Neural progenitor cell (in vitro differentiated cells): ENCODE results near the gene C11orf42. TPM values are rescaled to one million over a fixed set of nuclear protein-coding genes. Genes with fewer than 3 reads are reported as not detected.

Experiments used
- DNase-seq: peaks from one replicate; pipeline ENCODE4 v3.0.0-alpha.2; 2016; ENCODE audit warnings: low spot score
- H2AFZ ChIP-seq: fragments of 200-600 bp; sonication (generic); replicated peaks from 2 replicates; pipeline ENCODE4 v1.6.1; 2016; ENCODE audit warnings: antibody characterized with exemption
- H3F3A ChIP-seq: fragments of 200-600 bp; sonication (generic); 2 replicates; pipeline ENCODE4 v1.6.1; 2016; ENCODE audit warnings: antibody characterized with exemption, low read depth
- H3K27ac ChIP-seq: fragments of 200-600 bp; sonication (generic); 2 replicates; pipeline ENCODE4 v1.5.1; 2016; ENCODE audit warnings: mild to moderate bottlenecking
- H3K27me3 ChIP-seq: fragments of 200-600 bp; sonication (generic); 2 replicates; pipeline ENCODE4 v1.6.1; 2016; ENCODE audit warnings: mild to moderate bottlenecking, moderate library complexity
- H3K36me3 ChIP-seq: fragments of 200-600 bp; sonication (generic); 2 replicates; pipeline ENCODE4 v1.5.1; 2016
- H3K4me1 ChIP-seq: fragments of 200-600 bp; sonication (generic); 2 replicates; pipeline ENCODE4 v1.6.1; 2016; ENCODE audit warnings: mixed run types
- H3K4me2 ChIP-seq: fragments of 200-600 bp; sonication (generic); 2 replicates; pipeline ENCODE4 v1.6.1; 2016
- H3K4me3 ChIP-seq: fragments of 200-600 bp; sonication (generic); 2 replicates; pipeline ENCODE4 v1.5.1; 2016
- H3K79me2 ChIP-seq: fragments of 200-600 bp; sonication (generic); 2 replicates; pipeline ENCODE4 v1.6.1; 2016; ENCODE audit warnings: low read depth
- H3K9ac ChIP-seq: fragments of 200-600 bp; sonication (generic); 2 replicates; pipeline ENCODE4 v1.6.1; 2016
- H3K9me3 ChIP-seq: fragments of 200-600 bp; sonication (generic); 2 replicates; pipeline ENCODE4 v1.5.1; 2016; ENCODE audit warnings: low read depth
- H4K20me1 ChIP-seq: fragments of 200-600 bp; sonication (generic); 2 replicates; pipeline ENCODE4 v1.6.1; 2016; ENCODE audit warnings: low read depth
- H3K27ac Mint-ChIP-seq: 3 replicates; pipeline ENCODE4 v1.8.0; 2021; ENCODE audit warnings: mixed read lengths
- H3K27me3 Mint-ChIP-seq: 2 replicates; pipeline ENCODE4 v1.8.0; 2022; ENCODE audit warnings: low read depth, mild to moderate bottlenecking, inconsistent platforms, moderate library complexity, mixed read lengths; ENCODE audit not compliant: insufficient read depth
- H3K36me3 Mint-ChIP-seq: 3 replicates; pipeline ENCODE4 v1.8.0; 2021; ENCODE audit warnings: mixed read lengths
- H3K4me1 Mint-ChIP-seq: 3 replicates; pipeline ENCODE4 v1.8.0; 2021; ENCODE audit warnings: mixed read lengths
- H3K4me3 Mint-ChIP-seq: 3 replicates; pipeline ENCODE4 v1.8.0; 2021; ENCODE audit warnings: mild to moderate bottlenecking, moderate library complexity, mixed read lengths
- H3K9me3 Mint-ChIP-seq: 3 replicates; pipeline ENCODE4 v1.8.0; 2020; ENCODE audit warnings: mixed read lengths
- EZH2 ChIP-seq: fragments of 200-600 bp; sonication (generic); IDR thresholded peaks from 2 replicates; pipeline ENCODE4 v1.6.1; 2017; ENCODE audit warnings: antibody characterized with exemption, mild to moderate bottlenecking, moderate library complexity
- EZH2phosphoT487 ChIP-seq: fragments of 200-600 bp; sonication (generic); IDR thresholded peaks from 2 replicates; pipeline ENCODE4 v1.6.1; 2017; ENCODE audit warnings: antibody characterized with exemption
- total RNA-seq: library from RNA; depleted of rRNA; stranded (reverse); fragments of >200 nt; gene quantifications from 2 replicates; pipeline ENCODE4 v1.2.3, GENCODE V29; 2015; ENCODE audit warnings: low replicate concordance
- TF ChIP-seq, protein P1 (sequence below): fragments of 200-600 bp; sonication (generic); IDR thresholded peaks from 2 replicates; pipeline ENCODE4 v1.5.1; 2017; ENCODE audit warnings: antibody characterized with exemption, mild to moderate bottlenecking

C11orf42 gene
- total RNA-seq, 1 donor from 2014 or later, result not detected

GRCh38 chr11:6238902-6239301, 33.5 kb downstream of the C11orf42 start, which contains the start of gene CNGA4:
Gene CNGA4, plus strand, starts transcription at chr11:6239089. Its CDS starts 118 bp downstream, at chr11:6239207.
- Histone ChIP-seq H4K20me1 (no peaks in the 10 kb centered on the region), H3K9me3 (no peaks in the 10 kb centered on the region), H3K27me3 (no peaks in the 10 kb centered on the region), H3K4me3 (no peak within 1 kb of the TSS), H3F3A (peaks cover 12% of the 10 kb centered on the region), H3K9ac (no peak within 1 kb of the TSS), H2AFZ (peak within 1 kb of the TSS; percentile 26), H3K27ac (no peak within 1 kb of the TSS), H3K4me1 (no peaks in the 10 kb centered on the region), H3K4me2 (no peak within 1 kb of the TSS), H3K79me2 (peaks cover 5% of the 10 kb centered on the region), H3K36me3 (no peaks in the 10 kb centered on the region)
- Mint-ChIP-seq H3K36me3 (no peaks in the 10 kb centered on the region), H3K27ac (no peak within 1 kb of the TSS), H3K27me3 (peaks cover 9% of the 10 kb centered on the region), H3K4me1 (peaks cover 15% of the 10 kb centered on the region), H3K4me3 (no peak within 1 kb of the TSS), H3K9me3 (peaks cover 6% of the 10 kb centered on the region)
- DNase-seq, result peak; percentile 14
- TF ChIP-seq EZH2phosphoT487 (no peak), EZH2 (no peak)
- TF ChIP-seq, protein P1, sequence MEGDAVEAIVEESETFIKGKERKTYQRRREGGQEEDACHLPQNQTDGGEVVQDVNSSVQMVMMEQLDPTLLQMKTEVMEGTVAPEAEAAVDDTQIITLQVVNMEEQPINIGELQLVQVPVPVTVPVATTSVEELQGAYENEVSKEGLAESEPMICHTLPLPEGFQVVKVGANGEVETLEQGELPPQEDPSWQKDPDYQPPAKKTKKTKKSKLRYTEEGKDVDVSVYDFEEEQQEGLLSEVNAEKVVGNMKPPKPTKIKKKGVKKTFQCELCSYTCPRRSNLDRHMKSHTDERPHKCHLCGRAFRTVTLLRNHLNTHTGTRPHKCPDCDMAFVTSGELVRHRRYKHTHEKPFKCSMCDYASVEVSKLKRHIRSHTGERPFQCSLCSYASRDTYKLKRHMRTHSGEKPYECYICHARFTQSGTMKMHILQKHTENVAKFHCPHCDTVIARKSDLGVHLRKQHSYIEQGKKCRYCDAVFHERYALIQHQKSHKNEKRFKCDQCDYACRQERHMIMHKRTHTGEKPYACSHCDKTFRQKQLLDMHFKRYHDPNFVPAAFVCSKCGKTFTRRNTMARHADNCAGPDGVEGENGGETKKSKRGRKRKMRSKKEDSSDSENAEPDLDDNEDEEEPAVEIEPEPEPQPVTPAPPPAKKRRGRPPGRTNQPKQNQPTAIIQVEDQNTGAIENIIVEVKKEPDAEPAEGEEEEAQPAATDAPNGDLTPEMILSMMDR, result no peak

DNA sequence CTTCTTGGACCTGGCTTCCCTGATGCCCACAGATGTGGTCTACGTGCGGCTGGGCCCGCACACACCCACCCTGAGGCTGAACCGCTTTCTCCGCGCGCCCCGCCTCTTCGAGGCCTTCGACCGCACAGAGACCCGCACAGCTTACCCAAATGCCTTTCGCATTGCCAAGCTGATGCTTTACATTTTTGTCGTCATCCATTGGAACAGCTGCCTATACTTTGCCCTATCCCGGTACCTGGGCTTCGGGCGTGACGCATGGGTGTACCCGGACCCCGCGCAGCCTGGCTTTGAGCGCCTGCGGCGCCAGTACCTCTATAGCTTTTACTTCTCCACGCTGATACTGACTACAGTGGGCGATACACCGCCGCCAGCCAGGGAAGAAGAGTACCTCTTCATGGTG, 34.8 kb downstream of the C11orf42 start:
- Histone ChIP-seq H3K27ac (no peak overlapping the region), H3K79me2 (no peaks in the 10 kb centered on the region), H2AFZ (no peak overlapping the region), H3K27me3 (no peaks in the 10 kb centered on the region), H3K4me1 (no peaks in the 10 kb centered on the region), H3K36me3 (no peaks in the 10 kb centered on the region), H3K4me2 (no peak overlapping the region), H3K9me3 (no peaks in the 10 kb centered on the region), H3K4me3 (no peak overlapping the region), H3K9ac (no peak overlapping the region), H4K20me1 (no peaks in the 10 kb centered on the region), H3F3A (peaks cover 10% of the 10 kb centered on the region)
- no peak for TF ChIP-seq EZH2phosphoT487
- TF ChIP-seq, protein P1, result no peak
- TF ChIP-seq EZH2, result no peak
- peaks cover 6% of the 10 kb centered on the region for H3K9me3 Mint-ChIP-seq
- H3K36me3 Mint-ChIP-seq, result no peaks in the 10 kb centered on the region
- no peak overlapping the region for H3K27ac Mint-ChIP-seq
- no peak for DNase-seq
- H3K4me3 Mint-ChIP-seq, result no peak overlapping the region
- H3K27me3 Mint-ChIP-seq, result peaks cover 14% of the 10 kb centered on the region
- H3K4me1 Mint-ChIP-seq, result peaks cover 11% of the 10 kb centered on the region

DNA sequence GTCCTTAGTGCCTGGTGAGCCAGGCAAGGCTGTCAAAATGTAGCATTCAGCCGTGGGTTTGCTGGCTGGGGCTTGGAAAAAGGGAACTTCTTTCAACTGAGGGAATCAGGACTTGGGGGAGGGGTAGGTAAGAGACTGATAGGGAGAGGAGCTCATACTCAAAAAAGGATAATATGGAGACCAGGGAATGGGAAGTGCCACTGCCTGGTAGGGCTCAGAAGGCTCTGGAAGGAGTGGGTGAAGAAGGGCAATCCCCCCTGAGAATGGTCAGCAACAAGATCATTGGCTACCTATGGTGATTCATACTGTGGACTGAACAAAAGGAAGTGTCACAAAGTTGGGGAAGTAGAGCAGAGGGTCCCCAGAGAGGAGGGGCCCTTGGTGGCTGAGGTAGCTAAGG, 35.4 kb downstream of the C11orf42 start:
- H3K79me2 ChIP-seq, result no peaks in the 10 kb centered on the region
- H3K36me3 ChIP-seq, result no peaks in the 10 kb centered on the region
- Mint-ChIP-seq H3K4me1 (peaks cover 8% of the 10 kb centered on the region), H3K27me3 (peaks cover 11% of the 10 kb centered on the region), H3K9me3 (peaks cover 6% of the 10 kb centered on the region), H3K36me3 (no peaks in the 10 kb centered on the region), H3K27ac (peak overlapping the region; percentile 7), H3K4me3 (peak overlapping the region; percentile 18)
- H3K27ac ChIP-seq, result no peak overlapping the region
- no peaks in the 10 kb centered on the region for H3K4me1 ChIP-seq
- H3K27me3 ChIP-seq, result no peaks in the 10 kb centered on the region
- DNase-seq, result no peak
- H3K9me3 ChIP-seq, result no peaks in the 10 kb centered on the region
- H4K20me1 ChIP-seq, result no peaks in the 10 kb centered on the region
- H3K9ac ChIP-seq, result no peak overlapping the region
- TF ChIP-seq, protein P1, result no peak
- TF ChIP-seq EZH2, result no peak
- no peak for TF ChIP-seq EZH2phosphoT487
- no peak overlapping the region for H3K4me3 ChIP-seq
- peaks cover 5% of the 10 kb centered on the region for H3F3A ChIP-seq
- H2AFZ ChIP-seq, result no peak overlapping the region
- H3K4me2 ChIP-seq, result no peak overlapping the region
